DMS 273 treated with DMSO at 0.1 percent for 48 hours (cell line): Measurements from ENCODE around the gene HERC4.
A peak's percentile ranks its signal among the peaks of the same experiment; 100 is the strongest.

ENCODE experiments used
- DNase-seq: peaks from one replicate; lab custom pipeline; 2025; lab: John Stamatoyannopoulos, UW

Gene HERC4, protein sequence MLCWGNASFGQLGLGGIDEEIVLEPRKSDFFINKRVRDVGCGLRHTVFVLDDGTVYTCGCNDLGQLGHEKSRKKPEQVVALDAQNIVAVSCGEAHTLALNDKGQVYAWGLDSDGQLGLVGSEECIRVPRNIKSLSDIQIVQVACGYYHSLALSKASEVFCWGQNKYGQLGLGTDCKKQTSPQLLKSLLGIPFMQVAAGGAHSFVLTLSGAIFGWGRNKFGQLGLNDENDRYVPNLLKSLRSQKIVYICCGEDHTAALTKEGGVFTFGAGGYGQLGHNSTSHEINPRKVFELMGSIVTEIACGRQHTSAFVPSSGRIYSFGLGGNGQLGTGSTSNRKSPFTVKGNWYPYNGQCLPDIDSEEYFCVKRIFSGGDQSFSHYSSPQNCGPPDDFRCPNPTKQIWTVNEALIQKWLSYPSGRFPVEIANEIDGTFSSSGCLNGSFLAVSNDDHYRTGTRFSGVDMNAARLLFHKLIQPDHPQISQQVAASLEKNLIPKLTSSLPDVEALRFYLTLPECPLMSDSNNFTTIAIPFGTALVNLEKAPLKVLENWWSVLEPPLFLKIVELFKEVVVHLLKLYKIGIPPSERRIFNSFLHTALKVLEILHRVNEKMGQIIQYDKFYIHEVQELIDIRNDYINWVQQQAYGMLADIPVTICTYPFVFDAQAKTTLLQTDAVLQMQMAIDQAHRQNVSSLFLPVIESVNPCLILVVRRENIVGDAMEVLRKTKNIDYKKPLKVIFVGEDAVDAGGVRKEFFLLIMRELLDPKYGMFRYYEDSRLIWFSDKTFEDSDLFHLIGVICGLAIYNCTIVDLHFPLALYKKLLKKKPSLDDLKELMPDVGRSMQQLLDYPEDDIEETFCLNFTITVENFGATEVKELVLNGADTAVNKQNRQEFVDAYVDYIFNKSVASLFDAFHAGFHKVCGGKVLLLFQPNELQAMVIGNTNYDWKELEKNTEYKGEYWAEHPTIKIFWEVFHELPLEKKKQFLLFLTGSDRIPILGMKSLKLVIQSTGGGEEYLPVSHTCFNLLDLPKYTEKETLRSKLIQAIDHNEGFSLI

DNA sequence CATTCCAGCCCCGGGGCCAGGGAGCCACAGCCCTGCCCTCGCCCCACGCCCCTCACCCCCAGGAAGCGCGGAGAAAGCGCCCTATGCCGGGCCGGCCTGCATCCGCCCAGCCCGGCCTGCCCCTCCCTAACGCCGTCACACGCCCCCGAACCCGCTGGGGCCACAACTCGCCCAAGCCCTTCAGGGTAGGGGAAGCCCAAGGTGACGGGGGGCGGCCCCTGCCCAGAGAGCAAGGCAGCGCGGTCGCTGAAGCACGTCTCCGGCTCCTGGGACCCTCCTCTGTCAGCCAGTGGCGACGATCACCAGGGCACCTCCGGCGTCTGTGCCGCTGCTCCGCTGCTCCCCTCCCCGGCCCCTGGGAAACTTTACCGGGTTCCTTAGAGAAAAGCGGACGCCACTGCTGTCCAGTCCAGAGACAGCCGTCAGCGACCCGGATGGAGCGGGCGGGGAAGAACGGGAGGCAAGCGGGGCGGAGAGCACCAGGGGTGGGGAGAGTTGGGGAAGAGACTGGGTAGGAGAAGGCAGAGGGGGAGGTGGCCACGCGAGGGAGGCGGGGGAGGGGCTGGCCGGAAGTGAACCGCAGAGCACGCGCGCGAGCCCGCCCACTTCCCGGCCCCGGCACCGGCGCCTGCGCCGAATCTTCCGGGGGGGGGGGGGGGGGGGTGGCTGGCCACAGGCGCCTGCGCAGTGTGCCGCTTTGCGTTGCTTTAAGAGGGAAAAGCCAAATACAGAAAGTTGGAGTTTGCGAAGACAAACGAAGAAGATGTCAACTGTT, at the start of gene HERC4:
Gene HERC4, minus strand, starts transcription at position 509 of the 775 bp plus-strand sequence. CDS start 2,175 bp downstream, outside the sequence.
- peak; percentile 55 for DNase-seq

DNA sequence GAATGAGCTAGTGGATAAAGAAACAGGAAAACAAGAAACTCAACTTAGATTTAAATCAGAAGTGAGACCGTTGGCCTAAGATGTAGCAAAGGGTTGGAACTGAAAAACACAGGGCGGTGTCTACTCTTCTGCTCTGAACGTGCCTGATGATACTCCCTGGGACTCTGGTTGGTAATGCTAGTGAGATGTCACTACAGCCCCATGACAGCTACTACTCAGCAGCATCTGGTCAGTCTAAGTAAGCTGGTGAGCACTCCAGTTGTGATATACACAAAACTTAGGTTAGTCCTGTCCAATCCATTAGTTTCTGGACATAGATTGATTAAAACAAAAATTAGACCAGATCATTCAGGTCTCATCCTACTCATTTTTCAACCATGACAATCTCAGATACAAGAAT, 49.6 kb upstream of the HERC4 start:
- DNase-seq, result no peak

DNA sequence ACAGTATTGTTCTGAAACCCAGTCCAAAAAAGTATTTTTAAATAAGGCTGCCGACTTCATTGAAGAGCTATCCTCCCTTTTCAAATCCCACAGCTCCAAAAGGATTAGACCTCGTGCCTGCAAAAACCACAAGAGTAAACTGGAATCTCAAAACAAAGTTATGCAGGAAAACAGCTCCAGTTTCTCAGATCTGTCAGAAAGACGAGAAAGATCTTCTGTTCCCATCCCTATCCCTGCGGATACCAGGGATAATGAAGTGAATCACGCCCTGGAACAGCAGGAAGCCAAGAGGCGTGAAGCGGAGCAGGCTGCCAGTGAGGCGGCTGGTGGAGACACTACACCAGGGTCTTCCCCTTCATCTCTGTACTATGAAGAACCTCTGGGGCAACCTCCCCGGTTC, 46.8 kb upstream of the HERC4 start:
- no peak for DNase-seq

DNA sequence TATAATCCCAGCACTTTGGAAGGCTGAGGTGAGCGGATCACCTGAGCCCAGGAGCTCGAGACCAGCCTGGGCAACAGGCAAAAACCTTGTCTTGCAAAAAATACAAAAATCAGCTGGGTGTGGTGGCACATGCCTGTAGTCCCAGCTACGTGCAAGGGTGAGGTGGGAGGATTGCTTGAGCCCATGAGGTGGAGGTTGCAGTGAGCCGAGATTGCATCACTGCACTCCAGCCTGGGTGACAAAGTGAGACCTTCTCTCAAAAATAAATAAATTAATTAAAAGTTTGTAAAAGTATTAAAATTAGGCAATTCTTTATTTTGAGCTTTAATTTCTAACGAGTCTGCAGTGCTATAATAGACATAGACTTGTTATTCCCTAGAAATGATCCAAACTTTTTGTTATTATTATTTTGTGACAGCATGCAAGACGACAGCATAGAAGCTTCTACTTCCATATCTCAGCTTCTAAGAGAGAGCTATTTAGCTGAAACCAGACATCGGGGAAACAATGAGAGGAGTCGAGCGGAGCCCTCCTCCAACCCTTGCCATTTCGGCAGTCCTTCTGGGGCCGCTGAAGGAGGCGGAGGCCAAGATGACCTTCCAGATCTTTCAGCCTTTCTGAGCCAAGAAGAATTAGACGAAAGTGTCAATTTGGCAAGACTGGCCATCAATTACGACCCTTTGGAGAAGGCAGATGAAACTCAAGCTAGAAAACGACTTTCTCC, 46.1 kb upstream of the HERC4 start:
- DNase-seq, result no peak

DNA sequence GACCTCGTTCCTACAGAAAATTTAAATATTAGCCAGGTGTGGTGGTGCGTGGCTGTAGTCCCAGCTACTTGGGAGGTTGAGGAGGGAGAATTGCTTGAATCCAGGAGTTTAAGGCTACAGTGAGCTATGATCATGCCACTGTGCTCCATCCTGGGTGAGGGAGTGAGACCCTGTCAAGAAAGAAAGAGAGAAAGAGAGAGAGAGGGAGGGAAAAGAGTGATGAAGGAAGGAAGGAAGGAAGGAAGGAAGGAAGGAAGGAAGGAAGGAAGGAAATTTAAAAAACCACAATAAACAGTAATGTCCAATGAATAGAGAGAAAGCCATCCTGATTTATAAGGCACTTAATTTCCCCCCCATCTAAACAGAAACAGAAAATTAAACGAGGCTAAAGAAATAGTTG, 43.6 kb upstream of the HERC4 start:
- DNase-seq, result no peak

DNA sequence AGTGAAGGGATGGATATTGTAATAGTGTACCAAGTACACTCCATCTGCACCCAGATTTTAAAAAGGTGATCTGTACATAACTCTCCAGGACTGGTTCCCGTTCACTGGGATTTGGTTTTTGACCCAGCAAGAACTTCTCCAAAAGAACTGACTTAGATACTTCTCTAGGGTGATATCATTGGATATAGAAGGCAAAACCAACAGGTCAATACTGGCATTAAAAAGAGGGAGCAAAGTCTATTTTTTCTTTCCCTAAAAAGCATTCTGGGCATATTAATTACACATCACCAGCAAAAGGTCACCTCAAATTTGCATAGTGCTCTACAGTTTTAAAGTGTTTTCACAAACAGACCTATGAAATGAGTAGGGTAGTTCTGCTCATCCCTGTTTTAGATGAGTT, 37.8 kb upstream of the HERC4 start:
- DNase-seq, result no peak

DNA sequence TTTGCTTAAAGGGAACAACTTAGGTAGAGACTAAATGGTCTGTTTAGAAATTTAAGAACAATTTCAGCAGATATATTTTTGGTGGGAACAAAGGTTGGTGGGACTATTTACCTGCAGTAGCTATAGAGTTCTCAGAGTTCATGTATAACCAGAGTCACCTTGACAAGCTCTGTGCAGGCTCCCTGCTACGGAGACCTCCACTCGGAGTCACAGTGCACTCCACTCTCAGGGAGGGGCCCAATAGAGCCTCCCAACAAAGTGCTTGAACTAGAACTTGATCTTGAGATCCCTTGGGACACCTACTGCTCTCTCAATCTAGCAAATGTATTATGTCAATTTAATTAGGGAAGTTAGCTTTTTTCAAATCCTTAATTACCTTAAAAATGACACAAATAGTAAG, 36.5 kb upstream of the HERC4 start:
- DNase-seq, result no peak

DNA sequence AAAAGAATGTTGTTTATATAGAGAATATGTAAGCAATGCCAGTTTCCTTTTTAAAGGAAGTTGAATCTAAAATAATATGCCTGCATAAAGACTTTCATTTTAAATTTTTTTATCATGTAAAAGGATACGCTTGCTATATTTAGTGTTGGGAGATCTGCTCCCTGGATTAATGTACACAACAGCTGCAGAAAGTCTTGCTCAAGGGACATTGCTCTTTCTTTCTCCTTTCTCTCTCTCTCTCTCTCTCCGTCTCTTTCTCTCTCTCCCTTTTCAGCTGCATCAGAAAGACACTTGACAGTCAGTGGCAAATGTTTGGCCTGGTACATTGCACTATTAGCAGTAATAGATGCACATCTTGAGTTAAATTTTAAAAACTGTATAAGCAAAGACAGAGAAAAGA, 34.9 kb upstream of the HERC4 start:
- no peak for DNase-seq

DNA sequence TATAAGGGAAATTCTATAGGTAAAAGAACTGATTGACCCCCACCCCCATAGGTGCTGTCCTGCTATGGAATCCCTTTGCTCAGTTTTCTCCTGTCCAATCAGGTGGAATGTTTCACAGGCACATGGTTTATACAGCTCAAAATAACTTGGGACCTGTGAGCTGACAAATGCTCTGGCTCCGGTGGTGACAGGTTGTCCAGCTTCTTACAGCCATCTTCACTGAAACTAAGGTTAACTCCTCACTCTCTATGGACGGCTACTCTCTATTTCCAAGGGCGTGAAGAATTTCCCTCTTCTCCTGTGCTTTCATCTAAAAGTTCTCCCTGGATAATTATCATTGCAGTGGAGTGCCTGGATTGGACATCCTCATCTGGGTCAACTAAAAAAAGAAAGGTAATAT, 34.2 kb upstream of the HERC4 start, which contains the start of gene MYPN:
Gene MYPN, plus strand, starts transcription at position 158 of the 400 bp plus-strand sequence. CDS start 11,951 bp downstream, outside the sequence.
- no peak for DNase-seq

DNA sequence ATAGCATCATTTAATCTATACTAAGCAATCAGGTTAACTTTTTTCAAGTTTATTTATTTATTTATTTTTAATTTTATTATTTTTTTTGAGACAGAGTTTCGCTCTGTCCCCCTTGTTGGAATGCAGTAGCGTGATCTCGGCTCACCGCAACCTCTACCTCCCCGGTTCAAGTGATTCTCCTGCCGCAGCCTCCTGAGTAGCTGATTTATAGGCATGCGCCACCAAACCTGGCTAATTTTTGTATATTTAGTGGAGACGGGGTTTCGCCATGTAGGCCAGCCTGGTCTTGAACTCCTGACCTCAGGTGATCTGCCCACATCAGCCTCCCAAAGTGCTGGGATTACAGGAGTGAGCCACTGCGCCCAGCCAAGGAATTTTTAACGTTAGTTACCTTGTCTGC, 33.6 kb upstream of the HERC4 start:
- DNase-seq, result no peak

DNA sequence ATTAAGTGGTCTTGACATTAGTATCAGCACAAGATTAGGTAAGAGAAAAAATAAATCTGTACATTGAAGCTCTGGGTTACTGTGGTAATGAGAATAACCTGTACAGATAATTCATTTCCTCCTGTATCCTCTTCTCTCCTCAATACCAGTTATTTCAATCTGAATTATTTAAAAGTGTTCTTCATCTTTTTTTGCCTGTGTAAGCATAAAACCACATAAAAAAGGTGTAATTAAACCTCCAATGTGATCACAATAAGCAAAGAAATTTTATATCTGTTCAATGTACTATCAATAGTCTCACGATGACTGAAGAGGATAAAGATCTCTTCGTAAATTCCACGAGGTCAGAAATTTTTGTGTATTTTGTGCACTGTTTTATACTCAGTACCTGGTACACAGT, 33.0 kb upstream of the HERC4 start:
- no peak for DNase-seq

DNA sequence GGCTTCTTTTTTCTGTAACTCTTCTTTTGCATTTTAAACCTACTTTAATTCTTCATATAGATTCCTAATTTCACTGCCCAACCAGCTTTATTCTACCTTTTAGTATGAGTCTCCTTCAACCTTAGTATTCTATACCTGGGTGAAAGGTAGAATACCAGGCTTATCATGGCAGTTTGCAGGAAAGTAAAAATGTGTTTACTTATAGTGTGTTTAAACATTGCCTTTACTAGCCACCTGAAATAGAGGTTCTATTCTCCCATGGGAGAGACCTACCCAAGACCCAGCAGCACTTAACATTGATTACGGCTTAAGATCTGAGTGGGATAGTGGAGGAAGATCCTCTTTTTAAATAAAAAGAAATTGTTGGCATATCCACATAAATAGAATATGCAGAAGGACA, 32.6 kb upstream of the HERC4 start:
- no peak for DNase-seq

DNA sequence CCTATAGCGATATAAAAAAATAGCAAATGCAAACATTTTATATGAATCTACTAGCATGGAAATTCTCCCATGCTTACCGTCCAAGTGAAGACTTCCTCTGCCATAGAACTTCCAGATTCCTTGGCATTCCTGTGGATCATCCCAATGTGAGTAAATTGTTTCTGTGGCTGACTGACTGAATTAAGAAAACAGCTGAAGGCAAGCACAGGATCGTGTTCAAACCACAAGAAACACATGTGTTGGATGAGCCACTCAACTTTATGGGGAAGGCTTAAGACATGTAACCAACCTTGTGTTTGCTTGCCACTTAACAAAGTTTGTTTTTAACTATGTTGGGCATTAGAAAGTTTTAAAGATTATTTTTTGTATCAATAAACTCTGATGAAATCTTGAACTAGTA, 31.6 kb upstream of the HERC4 start:
- no peak for DNase-seq

DNA sequence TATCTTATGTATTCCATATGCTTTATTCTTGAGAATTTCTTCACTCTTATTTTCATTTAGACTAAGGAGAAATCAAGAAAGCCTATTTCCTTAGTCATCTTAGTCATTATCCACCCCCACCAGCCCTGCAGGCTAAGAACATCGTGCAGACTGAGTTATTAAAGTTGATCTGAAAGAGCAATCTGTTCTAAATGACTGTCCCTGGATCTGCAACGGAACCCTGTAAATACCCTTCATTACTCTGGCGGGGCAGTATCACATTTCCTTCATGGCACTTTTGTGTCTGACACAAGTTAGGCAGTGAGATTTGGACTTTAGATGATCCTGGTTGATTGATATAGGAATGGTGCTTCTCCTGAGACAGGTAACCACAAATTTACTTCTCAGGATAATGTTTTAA, 30.7 kb upstream of the HERC4 start:
- peak; percentile 4 for DNase-seq

DNA sequence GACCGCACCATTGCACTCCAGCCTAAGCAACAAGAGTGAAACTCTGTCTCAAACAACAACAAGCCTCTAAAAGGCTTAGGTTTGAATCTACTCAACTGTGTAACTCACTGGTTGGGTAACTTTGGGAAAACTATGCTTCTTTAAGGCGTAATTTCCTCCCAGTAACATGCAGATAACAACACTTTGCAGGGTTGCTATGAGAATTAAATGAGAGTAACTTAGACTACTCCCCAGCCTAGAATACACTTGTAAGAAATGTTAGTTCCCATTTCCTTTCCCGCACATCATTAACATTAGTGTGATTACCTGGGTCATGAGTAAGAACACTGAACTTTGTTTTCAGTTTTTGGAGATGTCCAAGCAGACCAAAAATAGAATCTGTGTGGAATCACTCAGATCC, 28.8 kb upstream of the HERC4 start:
- DNase-seq, result no peak

DNA sequence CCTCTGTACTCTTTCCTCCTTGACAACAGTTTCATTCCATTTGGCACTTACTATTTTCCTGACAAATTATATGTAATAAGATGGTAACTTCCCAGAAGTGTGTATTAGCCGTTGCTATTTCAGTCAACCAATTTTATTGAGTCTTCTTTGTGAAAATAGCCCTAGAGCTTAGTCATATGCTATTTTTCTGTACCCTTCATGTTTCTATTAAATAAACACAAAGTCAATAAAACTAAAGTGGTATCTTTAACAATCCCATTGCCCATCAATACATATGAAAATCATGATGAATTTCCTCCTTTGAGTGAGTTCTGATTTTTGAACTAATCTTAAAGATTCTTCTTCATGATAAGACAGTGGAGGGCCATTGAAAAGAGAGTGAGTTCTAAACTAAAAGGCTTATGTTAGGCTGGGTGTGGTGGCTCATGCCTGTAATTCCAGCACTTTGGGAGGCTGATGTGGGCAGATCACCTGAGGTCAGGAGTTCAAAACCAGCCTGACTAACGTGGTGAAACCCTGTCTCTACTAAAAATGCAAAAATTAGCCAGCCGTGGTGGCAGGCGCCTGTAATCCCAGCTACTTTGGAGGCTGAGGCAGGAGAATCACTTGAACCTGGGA, 28.3 kb upstream of the HERC4 start:
- DNase-seq, result no peak

DNA sequence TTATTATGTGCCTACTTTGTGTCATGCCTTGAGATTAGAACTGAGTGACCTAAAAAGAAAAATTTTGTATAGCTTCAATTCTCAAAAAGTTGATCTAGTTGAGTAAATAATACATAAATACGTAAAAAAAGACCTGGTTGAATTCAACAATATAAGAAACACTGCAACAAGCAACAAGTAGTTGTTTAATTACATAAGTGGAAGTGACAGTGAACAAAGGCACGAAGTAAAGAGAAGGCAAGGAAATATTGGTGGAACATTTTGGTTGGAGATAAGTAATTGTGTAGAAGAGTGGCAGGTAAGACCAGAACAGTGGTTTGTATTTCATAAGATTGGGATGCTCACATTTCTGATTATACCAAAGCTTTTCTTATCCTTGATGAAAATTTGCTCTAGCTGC, 26.0 kb upstream of the HERC4 start:
- DNase-seq, result no peak

DNA sequence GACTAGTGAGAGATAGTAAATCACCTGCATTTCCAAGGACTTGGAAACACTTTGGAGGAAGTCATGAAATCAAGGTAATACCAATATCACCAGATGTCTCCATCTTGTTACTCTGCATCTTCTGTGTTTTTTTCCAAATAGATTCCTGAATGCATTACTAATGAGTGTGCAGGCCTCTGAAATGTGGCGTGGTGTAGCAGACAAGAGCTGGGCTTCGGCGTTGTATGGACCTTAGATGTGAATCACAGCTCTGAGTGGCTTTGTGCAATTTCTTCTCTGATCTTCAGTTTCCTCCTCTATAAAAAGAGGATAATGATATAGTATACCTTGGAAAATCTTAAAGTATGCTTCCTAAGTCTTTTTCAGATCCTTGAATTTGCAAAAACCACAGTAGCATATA, 24.7 kb upstream of the HERC4 start:
- no peak for DNase-seq

DNA sequence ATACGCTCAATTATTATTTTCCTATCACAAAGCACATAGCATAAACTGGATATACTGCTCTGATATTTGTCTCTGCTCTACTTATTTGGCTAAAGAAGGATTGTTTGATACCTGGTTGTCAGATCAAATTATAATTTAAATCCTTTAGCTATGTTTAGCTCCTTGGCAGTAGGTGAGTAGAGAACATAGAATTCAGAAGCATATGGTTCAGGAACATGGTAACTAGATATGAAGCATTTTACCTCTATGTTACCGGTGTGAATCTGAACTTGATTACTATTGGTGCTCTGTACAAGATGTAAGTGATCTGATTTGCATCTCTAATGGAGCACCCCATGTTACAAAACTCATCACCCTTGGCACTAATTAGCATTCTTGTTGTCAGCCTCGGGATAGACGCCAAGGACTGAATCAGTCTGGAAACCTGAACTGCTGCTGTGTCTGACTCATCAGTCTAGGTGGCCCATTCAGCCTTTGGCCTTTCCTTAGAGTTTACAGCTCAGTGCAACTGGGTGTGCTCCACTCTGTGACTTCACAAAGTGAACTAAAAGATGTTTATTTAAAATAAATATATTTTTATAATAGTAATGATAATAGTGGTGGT, 21.9 kb upstream of the HERC4 start:
- DNase-seq, result peak; percentile 54

DNA sequence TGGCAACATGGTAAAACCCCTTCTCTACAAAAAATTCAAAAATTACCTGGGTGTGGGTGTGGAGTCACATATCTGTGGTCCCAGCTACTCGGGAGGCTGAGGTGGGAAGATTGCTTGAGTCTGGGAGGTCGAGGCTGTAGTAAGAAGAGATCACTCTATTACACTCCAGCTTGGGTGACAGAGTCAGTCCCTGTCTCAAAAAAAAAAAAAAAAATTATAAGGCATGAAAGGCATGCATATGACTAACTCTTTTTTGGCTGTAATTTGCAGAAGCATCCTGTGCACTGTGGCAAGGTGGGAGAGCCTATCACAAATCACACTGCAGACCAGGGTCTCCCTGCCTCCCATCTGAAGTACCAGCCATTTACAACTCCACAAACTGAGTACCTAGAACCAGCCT, 20.1 kb upstream of the HERC4 start:
- no peak for DNase-seq
